Osteoblast (primary cell): ENCODE results near the gene ULK4. TPM values are rescaled to one million over a fixed set of nuclear protein-coding genes. Genes with fewer than 3 reads are reported as not detected.

Source experiments
- DNase-seq: peaks from one replicate; pipeline ENCODE4 v3.0.0; 2011; ENCODE audit warnings: low spot score, mixed read lengths; ENCODE audit not compliant: insufficient read length; ENCODE audit errors: missing footprints
- H2AFZ ChIP-seq: 2 replicates; pipeline ENCODE4 v1.6.0; 2011; ENCODE audit warnings: mild to moderate bottlenecking, low read length
- H3K27ac ChIP-seq: 2 replicates; pipeline ENCODE4 v1.5.1; 2011; ENCODE audit warnings: mild to moderate bottlenecking, low read depth, low read length, moderate library complexity
- H3K27me3 ChIP-seq: 2 replicates; pipeline ENCODE4 v1.6.0; 2012; ENCODE audit warnings: mild to moderate bottlenecking, control low read depth, inconsistent platforms, low read length, moderate library complexity; ENCODE audit not compliant: insufficient read depth
- H3K36me3 ChIP-seq: 2 replicates; pipeline ENCODE4 v1.5.1; 2011; ENCODE audit warnings: mild to moderate bottlenecking, low read length, control low read depth, moderate library complexity; ENCODE audit not compliant: insufficient read depth
- H3K4me1 ChIP-seq: 2 replicates; pipeline ENCODE4 v1.5.1; 2011; ENCODE audit warnings: mild to moderate bottlenecking, low read length, control low read depth, moderate library complexity; ENCODE audit not compliant: insufficient read depth
- H3K4me2 ChIP-seq: 2 replicates; pipeline ENCODE4 v1.6.0; 2011; ENCODE audit warnings: mild to moderate bottlenecking, low read length; ENCODE audit not compliant: insufficient read depth
- H3K4me3 ChIP-seq: fragments of 200-600 bp; sonication (generic); 3 replicates; pipeline ENCODE4 v1.5.1; 2012; ENCODE audit warnings: mild to moderate bottlenecking, low read length, inconsistent platforms; ENCODE audit not compliant: insufficient read depth
- H3K79me2 ChIP-seq: 2 replicates; pipeline ENCODE4 v1.6.0; 2012; ENCODE audit warnings: mild to moderate bottlenecking, low read length, control low read depth, inconsistent platforms; ENCODE audit not compliant: insufficient read depth
- H3K9me3 ChIP-seq: 2 replicates; pipeline ENCODE4 v1.5.1; 2011; ENCODE audit warnings: low read depth, low read length, control low read depth
- H4K20me1 ChIP-seq: 2 replicates; pipeline ENCODE4 v1.6.0; 2012; ENCODE audit warnings: mild to moderate bottlenecking, low read length, control low read depth; ENCODE audit not compliant: insufficient read depth
- total RNA-seq: library from RNA; depleted of rRNA; stranded (reverse); fragments of >200 nt; gene quantifications from 2 replicates; pipeline ENCODE4 v1.2.3, GENCODE V29; 2012
- TF ChIP-seq, protein P1 (sequence below): IDR thresholded peaks from 2 replicates; pipeline ENCODE4 v1.5.1; 2011; ENCODE audit warnings: mild to moderate bottlenecking, low read depth, low read length, moderate library complexity; ENCODE audit errors: extremely low read depth

ULK4 gene
- total RNA-seq, 1 donor: 20.6 TPM

DNA sequence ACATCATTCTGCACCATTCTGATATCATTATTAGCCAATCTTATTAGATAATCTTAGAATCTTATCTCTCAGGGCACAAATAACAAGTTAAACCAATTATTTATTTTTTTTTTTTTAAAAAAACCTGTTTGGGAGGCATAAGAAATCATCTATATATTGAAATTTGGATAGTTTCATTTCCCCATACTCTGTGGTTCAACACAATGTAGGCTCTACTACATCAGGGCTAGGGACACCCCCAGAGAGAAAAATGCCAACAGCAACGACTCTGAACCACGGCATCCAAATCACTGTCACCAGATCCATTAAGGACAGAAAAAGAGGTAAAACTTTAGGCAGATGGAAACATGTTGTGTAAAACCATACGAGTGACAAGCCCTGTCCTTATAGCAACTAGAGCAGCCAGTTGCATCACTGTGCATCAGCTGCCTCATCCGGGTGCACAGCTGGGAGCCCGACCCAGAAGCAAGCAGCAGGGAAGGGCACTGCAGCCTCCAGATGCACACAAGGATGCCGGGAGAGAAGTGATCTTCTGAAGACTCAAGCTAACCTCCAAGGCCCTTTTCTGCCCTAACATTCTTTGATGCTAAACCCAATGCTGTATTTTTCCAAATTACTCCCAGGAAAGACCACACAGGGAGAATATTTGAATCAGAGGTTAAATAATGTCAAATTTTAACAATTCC, 381.5 kb downstream of the ULK4 start:
- Histone ChIP-seq H3K4me2 (no peak overlapping the region), H3K79me2 (no peaks in the 10 kb centered on the region), H2AFZ (no peak overlapping the region), H3K27ac (no peak overlapping the region), H3K36me3 (no peaks in the 10 kb centered on the region), H3K4me1 (no peaks in the 10 kb centered on the region), H4K20me1 (no peaks in the 10 kb centered on the region), H3K9me3 (no peaks in the 10 kb centered on the region), H3K27me3 (no peaks in the 10 kb centered on the region), H3K4me3 (no peak overlapping the region)
- TF ChIP-seq, protein P1, sequence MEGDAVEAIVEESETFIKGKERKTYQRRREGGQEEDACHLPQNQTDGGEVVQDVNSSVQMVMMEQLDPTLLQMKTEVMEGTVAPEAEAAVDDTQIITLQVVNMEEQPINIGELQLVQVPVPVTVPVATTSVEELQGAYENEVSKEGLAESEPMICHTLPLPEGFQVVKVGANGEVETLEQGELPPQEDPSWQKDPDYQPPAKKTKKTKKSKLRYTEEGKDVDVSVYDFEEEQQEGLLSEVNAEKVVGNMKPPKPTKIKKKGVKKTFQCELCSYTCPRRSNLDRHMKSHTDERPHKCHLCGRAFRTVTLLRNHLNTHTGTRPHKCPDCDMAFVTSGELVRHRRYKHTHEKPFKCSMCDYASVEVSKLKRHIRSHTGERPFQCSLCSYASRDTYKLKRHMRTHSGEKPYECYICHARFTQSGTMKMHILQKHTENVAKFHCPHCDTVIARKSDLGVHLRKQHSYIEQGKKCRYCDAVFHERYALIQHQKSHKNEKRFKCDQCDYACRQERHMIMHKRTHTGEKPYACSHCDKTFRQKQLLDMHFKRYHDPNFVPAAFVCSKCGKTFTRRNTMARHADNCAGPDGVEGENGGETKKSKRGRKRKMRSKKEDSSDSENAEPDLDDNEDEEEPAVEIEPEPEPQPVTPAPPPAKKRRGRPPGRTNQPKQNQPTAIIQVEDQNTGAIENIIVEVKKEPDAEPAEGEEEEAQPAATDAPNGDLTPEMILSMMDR: no peak
- DNase-seq: no peak

DNA sequence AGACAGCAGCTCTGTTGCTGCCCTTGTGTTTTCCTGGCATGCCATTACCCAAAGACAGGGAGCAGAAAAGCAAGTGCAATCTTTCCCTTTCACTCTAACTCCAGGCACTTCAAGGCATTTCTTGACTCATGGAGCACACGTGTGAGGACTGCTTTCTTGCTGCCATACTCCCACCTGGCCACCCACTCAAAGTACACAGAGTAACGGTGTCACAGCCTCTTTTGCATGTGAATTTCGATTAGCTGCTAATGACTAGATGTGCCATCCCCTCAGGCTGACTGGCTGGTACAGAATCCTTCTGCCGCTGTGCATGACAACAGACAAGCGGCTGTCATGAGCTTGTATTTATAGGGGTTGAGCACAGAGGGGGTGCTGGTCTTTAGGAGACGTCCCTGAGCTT, 382.0 kb downstream of the ULK4 start:
- Histone ChIP-seq H3K4me1 (no peaks in the 10 kb centered on the region), H3K4me2 (no peak overlapping the region), H2AFZ (no peak overlapping the region), H4K20me1 (no peaks in the 10 kb centered on the region), H3K27me3 (no peaks in the 10 kb centered on the region), H3K79me2 (no peaks in the 10 kb centered on the region), H3K9me3 (no peaks in the 10 kb centered on the region), H3K4me3 (no peak overlapping the region), H3K36me3 (no peaks in the 10 kb centered on the region), H3K27ac (no peak overlapping the region)
- no peak for DNase-seq
- TF ChIP-seq, protein P1: no peak

DNA sequence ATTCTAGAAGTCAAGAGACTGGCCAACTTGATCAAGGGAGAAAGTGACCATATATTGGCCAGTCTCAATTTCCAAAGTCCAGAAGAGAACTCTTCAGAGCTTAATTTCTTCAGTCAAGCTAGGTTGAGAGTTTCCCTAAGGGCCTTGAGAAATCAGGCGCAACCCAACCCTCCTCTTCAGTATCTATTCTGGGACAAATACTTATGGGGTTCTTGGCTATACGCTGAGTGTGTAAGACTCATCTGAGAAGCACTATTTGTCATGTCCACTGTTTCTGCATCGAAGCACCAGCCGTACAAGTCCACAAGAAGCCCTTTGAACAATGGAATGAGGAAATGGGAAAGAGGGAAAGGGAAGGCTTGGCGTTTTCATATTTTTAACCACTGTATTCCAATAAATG, 383.1 kb downstream of the ULK4 start:
- Histone ChIP-seq H3K36me3 (no peaks in the 10 kb centered on the region), H3K27me3 (no peaks in the 10 kb centered on the region), H3K4me3 (no peak overlapping the region), H2AFZ (no peak overlapping the region), H3K4me1 (no peaks in the 10 kb centered on the region), H4K20me1 (no peaks in the 10 kb centered on the region), H3K9me3 (no peaks in the 10 kb centered on the region), H3K79me2 (no peaks in the 10 kb centered on the region), H3K27ac (no peak overlapping the region), H3K4me2 (no peak overlapping the region)
- DNase-seq: no peak
- TF ChIP-seq, protein P1: no peak

DNA sequence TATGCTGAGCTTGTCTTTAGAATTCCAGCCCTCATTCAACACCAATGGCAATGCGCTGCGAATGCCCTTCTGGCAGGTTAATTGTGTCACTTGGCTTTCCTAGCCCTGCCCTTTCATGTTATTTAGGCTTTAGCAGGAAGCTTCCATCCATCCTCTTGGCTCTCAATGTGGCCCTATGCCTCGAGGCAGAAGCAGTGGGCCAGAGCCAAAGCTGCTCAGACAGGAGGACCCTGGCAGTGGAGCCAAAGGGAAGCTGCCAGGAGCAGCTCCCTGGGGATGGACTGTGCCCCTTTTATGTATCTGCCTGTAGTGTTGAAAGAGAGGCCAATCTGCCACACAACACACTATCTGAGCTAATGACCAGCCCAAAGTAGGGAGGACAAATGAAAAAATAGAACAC, 386.2 kb downstream of the ULK4 start:
- Histone ChIP-seq H3K36me3 (no peaks in the 10 kb centered on the region), H3K79me2 (no peaks in the 10 kb centered on the region), H3K4me1 (no peaks in the 10 kb centered on the region), H4K20me1 (no peaks in the 10 kb centered on the region), H3K27me3 (no peaks in the 10 kb centered on the region), H3K9me3 (no peaks in the 10 kb centered on the region), H2AFZ (no peak overlapping the region), H3K4me3 (no peak overlapping the region), H3K27ac (no peak overlapping the region), H3K4me2 (no peak overlapping the region)
- no peak for DNase-seq
- TF ChIP-seq, protein P1: no peak
